IMR-90 (cell line): ENCODE results near the gene PNRC2. TPM values are rescaled to one million over a fixed set of nuclear protein-coding genes. Genes with fewer than 3 reads are reported as not detected.

Experiments used
- ATAC-seq: fragments of 200-7000 bp; cut with Tn5 transposase; 2 replicates; pipeline ENCODE4 v1.9.1; 2020; ENCODE audit warnings: low read depth, mild to moderate bottlenecking, moderate library complexity
- BruUV-seq: library from RNA; stranded (reverse); fragments of 400-500 nt; replicated peaks from 2 replicates; lab custom pipeline; 2021; lab: Mats Ljungman, UMichigan
- CTCF ChIA-PET: fragments of 300-600 bp; formaldehyde crosslinking; extraction: SDS; loops from one replicate; lab custom pipeline; 2021; ENCODE audit warnings: antibody characterized with exemption; lab: Yijun Ruan, JAX
- POLR2A ChIA-PET: fragments of 300-600 bp; sonication (Branson Sonifier 250); formaldehyde crosslinking; loops from one replicate; lab custom pipeline; 2022; ENCODE audit warnings: antibody characterized with exemption; ENCODE audit not compliant: unreplicated experiment; lab: Charles Lee
- DNase-seq: peaks from one replicate; pipeline ENCODE4 v3.0.0; 2013
- H2AFZ ChIP-seq: replicated peaks from 2 replicates; pipeline ENCODE3; 2013; ENCODE audit warnings: low read length, mild to moderate bottlenecking; ENCODE audit not compliant: poor library complexity
- H2AK5ac ChIP-seq: 2 replicates; pipeline ENCODE4 v1.6.1; 2013; ENCODE audit warnings: low read depth, low read length, inconsistent platforms
- H2AK9ac ChIP-seq: replicated peaks from 2 replicates; pipeline ENCODE3; 2013; ENCODE audit warnings: mild to moderate bottlenecking, low read depth, low read length, moderate library complexity; ENCODE audit not compliant: poor library complexity
- H2BK120ac ChIP-seq: 2 replicates; pipeline ENCODE4 v1.6.1; 2013; ENCODE audit warnings: low read depth, low read length, inconsistent platforms
- H2BK15ac ChIP-seq: 3 replicates; pipeline ENCODE4 v1.6.1; 2013; ENCODE audit warnings: low read depth, low read length, inconsistent platforms
- H2BK20ac ChIP-seq: 2 replicates; pipeline ENCODE4 v1.6.1; 2013; ENCODE audit warnings: low read depth, mild to moderate bottlenecking, inconsistent platforms, low read length, moderate library complexity
- H2BK5ac ChIP-seq: 2 replicates; pipeline ENCODE4 v1.6.1; 2013; ENCODE audit warnings: mild to moderate bottlenecking, low read depth, low read length, inconsistent platforms; ENCODE audit not compliant: poor library complexity, severe bottlenecking
- H3K14ac ChIP-seq: replicated peaks from 2 replicates; pipeline ENCODE4 v1.6.1; 2013; ENCODE audit warnings: low read depth, low read length, inconsistent platforms
- H3K18ac ChIP-seq: 2 replicates; pipeline ENCODE4 v1.6.1; 2013; ENCODE audit warnings: low read depth, low read length, control low read depth
- H3K23ac ChIP-seq: 2 replicates; pipeline ENCODE4 v1.6.1; 2013; ENCODE audit warnings: low read depth, low read length, inconsistent platforms
- H3K27ac ChIP-seq: 2 replicates; pipeline ENCODE4 v1.5.1; 2013; ENCODE audit warnings: mild to moderate bottlenecking, control low read depth, low read length; ENCODE audit not compliant: insufficient read depth
- H3K27me3 ChIP-seq: 2 replicates; pipeline ENCODE4 v1.6.1; 2013; ENCODE audit warnings: low read length; ENCODE audit not compliant: control insufficient read depth, insufficient read depth
- H3K36me3 ChIP-seq: 2 replicates; pipeline ENCODE4 v1.6.1; 2013; ENCODE audit warnings: low read length, mixed read lengths; ENCODE audit not compliant: control insufficient read depth, insufficient read depth
- H3K4ac ChIP-seq: 2 replicates; pipeline ENCODE4 v1.6.1; 2013; ENCODE audit warnings: low read depth, low read length, inconsistent platforms
- H3K4me1 ChIP-seq: 2 replicates; pipeline ENCODE4 v1.6.1; 2013; ENCODE audit warnings: low read length, mixed read lengths; ENCODE audit not compliant: control insufficient read depth, insufficient read depth
- H3K4me2 ChIP-seq: 2 replicates; pipeline ENCODE4 v1.6.1; 2013; ENCODE audit warnings: low read depth, mild to moderate bottlenecking, control low read depth, low read length, moderate library complexity
- H3K4me3 ChIP-seq: 2 replicates; pipeline ENCODE4 v1.5.1; 2013; ENCODE audit warnings: low read depth, mild to moderate bottlenecking, control low read depth, low read length, moderate library complexity; ENCODE audit not compliant: insufficient read depth
- H3K56ac ChIP-seq: 2 replicates; pipeline ENCODE4 v1.6.1; 2013; ENCODE audit warnings: low read length, inconsistent platforms; ENCODE audit not compliant: insufficient read depth; ENCODE audit errors: extremely low read depth
- H3K79me1 ChIP-seq, 2 experiments: 2 replicates each; pipeline ENCODE4 v1.6.1; 2013; ENCODE audit warnings: low read length in 2 of 2, inconsistent platforms in 1 of 2, low read depth in 1 of 2
- H3K9ac ChIP-seq: 2 replicates; pipeline ENCODE4 v1.6.1; 2013; ENCODE audit warnings: low read depth, low read length, control low read depth
- H3K9me1 ChIP-seq: 2 replicates; pipeline ENCODE4 v1.6.1; 2013; ENCODE audit warnings: low read length, inconsistent platforms; ENCODE audit not compliant: insufficient read depth
- H3K9me3 ChIP-seq: 2 replicates; pipeline ENCODE4 v1.6.1; 2013; ENCODE audit warnings: low read length; ENCODE audit not compliant: control insufficient read depth, insufficient read depth
- H4K20me1 ChIP-seq: 2 replicates; pipeline ENCODE4 v1.6.1; 2013; ENCODE audit warnings: low read length, inconsistent platforms; ENCODE audit not compliant: insufficient read depth
- H4K5ac ChIP-seq: 2 replicates; pipeline ENCODE4 v1.6.1; 2013; ENCODE audit warnings: mild to moderate bottlenecking, low read depth, low read length, control low read depth
- H4K8ac ChIP-seq, 2 experiments: 2 replicates each; pipeline ENCODE4 v1.6.1; 2013; ENCODE audit warnings: low read depth in 2 of 2, low read length in 2 of 2, control low read depth in 1 of 2, inconsistent platforms in 1 of 2
- H4K91ac ChIP-seq: 2 replicates; pipeline ENCODE4 v1.6.1; 2013; ENCODE audit warnings: low read depth, low read length, inconsistent platforms; ENCODE audit not compliant: insufficient read depth
- CEBPB ChIP-seq: IDR thresholded peaks from 2 replicates; pipeline ENCODE4 v1.6.1; 2012; ENCODE audit warnings: low read depth, low read length, improper control_type of control experiment
- RAD21 ChIP-seq: IDR thresholded peaks from 2 replicates; pipeline ENCODE4 v1.6.1; 2012; ENCODE audit warnings: low read length, improper control_type of control experiment
- WGBS, 2 experiments: methylation state at CpG; one replicate each; pipeline versions ENCODE4 v1.1.5 to v1.1.7; 2013; ENCODE audit warnings: missing lambda C conversion rate in 2 of 2; ENCODE audit not compliant: insufficient read length in 1 of 2; ENCODE audit errors: extremely low coverage in 2 of 2; 5-methylcytosine and 5-hydroxymethylcytosine counted together
- dilution Hi-C: fragments of 300-500 bp; cut with HindIII; formaldehyde crosslinking; loops from one replicate; pipeline ENCODE4 v1.14.3; 2018; ENCODE audit warnings: low sequenced_read_pairs; ENCODE audit not compliant: unreplicated experiment
- in situ Hi-C: fragments of 300-500 bp; cut with MboI; formaldehyde crosslinking; loops from 3 replicates; pipeline ENCODE4 v1.14.3; 2019; ENCODE audit warnings: low sequenced_read_pairs, inconsistent platforms, mixed read lengths
- intact Hi-C: fragments of 100-400 bp; cut with micrococcal nuclease; formaldehyde crosslinking; loops from 2 replicates; pipeline ENCODE4 v1.10.0; 2022
- polyA plus RNA-seq, 3 experiments: library from polyadenylated mRNA; depleted of rRNA; stranded (reverse); fragments of >200 nt; gene quantifications; 2 replicates each; pipeline ENCODE4 v1.2.3, GENCODE V29; 2012; ENCODE audit warnings: low replicate concordance in 1 of 3
- total RNA-seq: library from RNA; depleted of rRNA; stranded (reverse); fragments of >200 nt; gene quantifications from 2 replicates; pipeline ENCODE4 v1.2.3, GENCODE V29; 2012

Gene PNRC2
- total and polyA plus RNA-seq, 2 of the 4 experiments (the other 2 are of a cell fraction), result 50.6 to 76.0 TPM

DNA sequence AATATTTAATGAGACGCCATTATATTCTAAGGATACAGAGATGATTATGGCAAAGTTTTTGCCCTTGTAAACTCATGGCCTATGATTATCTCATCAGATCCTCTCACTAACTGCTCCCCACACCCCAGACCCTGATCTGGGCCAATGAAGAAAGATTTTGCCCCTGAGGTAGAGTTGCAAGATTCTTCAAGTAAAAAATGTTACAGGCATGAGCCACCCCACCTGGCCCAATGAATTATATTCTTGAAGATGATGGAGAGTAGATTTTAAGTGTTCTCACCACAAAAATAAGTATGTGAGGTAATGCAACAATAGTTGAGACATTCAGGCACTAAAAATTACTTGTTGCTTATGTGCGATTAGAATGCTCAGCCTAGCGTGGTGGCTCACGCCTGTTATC, 44.7 kb upstream of the PNRC2 start:
- Histone ChIP-seq H3K4me2 (no peak overlapping the region), H3K9ac (no peak overlapping the region), H3K56ac (no peak overlapping the region), H2BK20ac (no peak overlapping the region), H4K91ac (no peak overlapping the region), H4K5ac (no peak overlapping the region), H3K27ac (no peak overlapping the region), H2AK5ac (no peak overlapping the region), H3K4ac (no peak overlapping the region), H2AFZ (no peak overlapping the region), H2BK5ac (no peak overlapping the region), H2AK9ac (no peak overlapping the region), H3K4me3 (no peak overlapping the region), H3K18ac (no peak overlapping the region), H3K9me1 (0 out of 2 replicates have a peak, but pooled peaks cover 4% of the 10 kb centered on the region), H3K23ac (no peak overlapping the region), H4K20me1 (no peaks in the 10 kb centered on the region), H3K27me3 (peaks cover 17% of the 10 kb centered on the region), H3K79me1 (no peaks in the 10 kb centered on the region), H3K4me1 (no peaks in the 10 kb centered on the region; the same call in 1 of the 2 replicates), H2BK15ac (no peak overlapping the region), H3K14ac (no peak overlapping the region), H3K36me3 (no peaks in the 10 kb centered on the region), H2BK120ac (no peak overlapping the region), H4K8ac (no peak overlapping the region), H3K9me3 (no peaks in the 10 kb centered on the region)
- no peak for ATAC-seq
- in situ Hi-C loops (no loop called here), dilution Hi-C loops (no loop called here), intact Hi-C loops (no loop called here)
- no peak for DNase-seq
- TF ChIP-seq CEBPB (no peak), RAD21 (no peak)
- no TSS peak for BruUV-seq
- WGBS, 2 experiments, result no CpG with 5 or more reads among the region's 4 CpGs
- POLR2A ChIA-PET, result no interaction called here
- CTCF ChIA-PET, result no interaction called here
